Stomach (tissue), 19 donors: ENCODE data around the gene GPX8. TPM values are rescaled to one million over a fixed set of nuclear protein-coding genes. Genes with fewer than 3 reads are reported as not detected.

Experiments used
- DNase-seq, 2 donors: peaks; one replicate each; pipeline versions ENCODE4 v3.0.0 to v3.0.0-alpha.2; 2013 to 2019
- H3K27ac ChIP-seq, 5 donors: fragments of 200-600 bp in 4 of 5; sonication (generic) in 4 of 5; one replicate each; pipeline ENCODE4 v1.5.1; 2013 to 2019; ENCODE audit warnings: mild to moderate bottlenecking in 1 of 5, moderate library complexity in 1 of 5
- H3K27me3 ChIP-seq, 3 donors: fragments of 200-600 bp; sonication (generic); one replicate each; pipeline ENCODE4 v1.5.1; 2017 to 2019; ENCODE audit warnings: mixed run types in 1 of 3
- H3K36me3 ChIP-seq, 4 donors: fragments of 200-600 bp; sonication (generic); 1 replicate in 3 of 4; 2 replicates in 1 of 4; pipeline ENCODE4 v1.5.1; 2016 to 2019
- H3K4me1 ChIP-seq, 4 donors: fragments of 200-600 bp; sonication (generic); one replicate each; pipeline ENCODE4 v1.5.1; 2016 to 2019
- H3K4me3 ChIP-seq, 4 donors: fragments of 200-600 bp; sonication (generic) in 3 of 4; one replicate each; pipeline ENCODE4 v1.5.1; 2016 to 2019; ENCODE audit warnings: mild to moderate bottlenecking in 1 of 4
- H3K9me3 ChIP-seq, 4 donors: fragments of 200-600 bp; sonication (generic); one replicate each; pipeline ENCODE4 v1.5.1; 2016 to 2019
- CTCF ChIP-seq, 7 experiments: fragments of 450-650 bp in 4 of 7; fragments of 200-600 bp in 3 of 7; sonication (generic) in 3 of 7; IDR thresholded peaks; one replicate each; pipeline ENCODE4 v1.5.1; 2016 to 2019; ENCODE audit warnings: antibody characterized with exemption in 7 of 7, control low read depth in 2 of 7, mild to moderate bottlenecking in 1 of 7
- EP300 ChIP-seq: sonication (generic); formaldehyde crosslinking; IDR thresholded peaks from one replicate; pipeline ENCODE4 v1.6.1; 2017; ENCODE audit warnings: antibody characterized with exemption
- POLR2A ChIP-seq, 4 donors: fragments of 450-650 bp; IDR thresholded peaks; one replicate each; pipeline ENCODE4 v1.6.1; 2016; ENCODE audit warnings: antibody characterized with exemption in 4 of 4, control low read depth in 2 of 4, mild to moderate bottlenecking in 1 of 4, moderate library complexity in 1 of 4
- POLR2AphosphoS5 ChIP-seq, 3 donors: sonication (generic); formaldehyde crosslinking; IDR thresholded peaks; one replicate each; pipeline ENCODE4 v1.6.1; 2016; ENCODE audit warnings: antibody characterized with exemption in 3 of 3
- whole genome bisulfite sequencing, 5 donors: extraction: QIAGEN DNeasy Blood & Tissue Kit in 3 of 5; methylation state at CpG; one replicate each; pipeline versions ENCODE4 v1.1.5 to v1.1.7; 2013 to 2018; 5-methylcytosine and 5-hydroxymethylcytosine counted together
- intact Hi-C: fragments of 100-400 bp; cut with DNase I; formaldehyde crosslinking; loops from one replicate; pipeline ENCODE4 v1.15.1; 2023; ENCODE audit warnings: low total_unique reads
- long read RNA-seq, 10 donors: transcript quantifications; one replicate each; lab custom pipeline, GENCODE V29; 2026
- polyA plus RNA-seq, 3 donors: library from polyadenylated mRNA; stranded (reverse); fragments of 200-250 nt; gene quantifications; one replicate each; pipeline ENCODE4 v1.2.3, GENCODE V29; 2013
- total RNA-seq, 5 donors: library from RNA; depleted of rRNA; stranded (reverse); fragments of >200 nt; gene quantifications; one replicate each; pipeline versions ENCODE4 v1.1.0 to v1.2.3, GENCODE V29; 2014 to 2016
- donor health status: healthy with polysubstance abuse.
- donor health status: Bipolar disorder and iron deficiency.
- donor health status: healthy.

Gene GPX8
- total RNA-seq (10 to 100 TPM in 1 of 5 donors, 1 to 10 TPM in 2, under 1 TPM in 1, not detected in 1; 0.89 to 26.1 (median 1.6) TPM), polyA plus RNA-seq (10 to 100 TPM in 1 of 3 donors, 1 to 10 TPM in 2; 4.3 to 11.5 (median 8.0) TPM)
- long read RNA-seq, donor 1, transcript GPX8-203 (3 exons, 1,411 nt), result major isoform, 5 of 5 reads
- long read RNA-seq, donor 1, partial matches to known transcripts, result 0 of 5 reads
- long read RNA-seq, donor 1, other reads (novel, unspliced or antisense), result 0 of 5 reads
- long read RNA-seq, donor 2, partial matches to known transcripts, result 0 of 4 reads
- long read RNA-seq, donor 2, other reads (novel, unspliced or antisense), result 0 of 4 reads
- long read RNA-seq, donor 3, partial matches to known transcripts, result 0 of 5 reads
- long read RNA-seq, donor 3, other reads (novel, unspliced or antisense), result 0 of 5 reads
- long read RNA-seq, donor 4, partial matches to known transcripts, result 0 of 2 reads
- long read RNA-seq, donor 4, other reads (novel, unspliced or antisense), result 0 of 2 reads
- long read RNA-seq, donor 5, transcript GPX8-203 (3 exons, 1,411 nt), result major isoform, 7 of 11 reads
- long read RNA-seq, donor 5, partial matches to known transcripts, result 0 of 11 reads
- long read RNA-seq, donor 5, other reads (novel, unspliced or antisense), result 0 of 11 reads
- long read RNA-seq, donor 6, transcript GPX8-203 (3 exons, 1,411 nt), result major isoform, 9 of 10 reads
- long read RNA-seq, donor 6, partial matches to known transcripts, result 0 of 10 reads
- long read RNA-seq, donor 6, other reads (novel, unspliced or antisense), result 0 of 10 reads
- long read RNA-seq, donor 7, transcript GPX8-203 (3 exons, 1,411 nt), result major isoform, 12 of 16 reads
- long read RNA-seq, donor 7, partial matches to known transcripts, result 0 of 16 reads
- long read RNA-seq, donor 7, other reads (novel, unspliced or antisense), result 0 of 16 reads
- long read RNA-seq, donor 8, transcript GPX8-203 (3 exons, 1,411 nt), result major isoform, 7 of 8 reads
- long read RNA-seq, donor 8, partial matches to known transcripts, result 0 of 8 reads
- long read RNA-seq, donor 8, other reads (novel, unspliced or antisense), result 0 of 8 reads
- long read RNA-seq, donor 9, transcript GPX8-203 (3 exons, 1,411 nt), result major isoform, 11 of 16 reads
- long read RNA-seq, donor 9, partial matches to known transcripts, result 0 of 16 reads
- long read RNA-seq, donor 9, other reads (novel, unspliced or antisense), result 0 of 16 reads
- long read RNA-seq, donor 10, partial matches to known transcripts, result 0 of 2 reads
- long read RNA-seq, donor 10, other reads (novel, unspliced or antisense), result 0 of 2 reads

- Histone ChIP-seq H3K36me3 (peaks cover 0 to 11% (median 0%) of the 10 kb centered on the region in 4 donors), H3K4me3 (peak within 1 kb of the TSS; percentile 40 to 49 (median 45)), H3K4me1 (peaks cover 0 to 23% (median 9%) of the 10 kb centered on the region in 4 donors), H3K9me3 (no peaks in the 10 kb centered on the region), H3K27ac (peak within 1 kb of the TSS in 4 of 5 donors; percentile 48 to 70 (median 66)), H3K27me3 (no peaks in the 10 kb centered on the region)
- peak in 1 of 2 donors; percentile 89 for DNase-seq
- TF ChIP-seq POLR2A (IDR thresholded peaks at IDR 0.05) (no peak), CTCF (IDR thresholded peaks at IDR 0.05) (peak in 3 of 7 experiments; percentile 35 to 56 (median 45))
- 4 to 6% (median 5%) methylated on average over 10 of the region's 10 CpGs for WGBS, 5 donors
- intact Hi-C loops, result no loop called here
Measured at GRCh38 chr5:55159763-55160492, at the start of gene GPX8. TSS of gene GPX8 (plus strand) at chr5:55160171. CDS start at chr5:55160193, 22 bp downstream.

- no peak overlapping the region for H3K27ac ChIP-seq
- H3K36me3 ChIP-seq, result no peaks in the 10 kb centered on the region
- no peak for DNase-seq
- no peaks in the 10 kb centered on the region for H3K4me1 ChIP-seq
- TF ChIP-seq EP300, result no peak
- intact Hi-C loops, result no loop called here
- no peaks in the 10 kb centered on the region for H3K27me3 ChIP-seq
- no peaks in the 10 kb centered on the region for H3K9me3 ChIP-seq
- no peak overlapping the region for H3K4me3 ChIP-seq
- 80 to 95% (median 94%) methylated on average over 2 of the region's 2 CpGs for WGBS, 5 donors
Measured at GRCh38 chr5:55110217-55110616, 49.8 kb upstream of the GPX8 start.

GRCh38 chr5:55113327-55113726, 46.6 kb upstream of the GPX8 start:
- intact Hi-C loops, result no loop called here
- no peaks in the 10 kb centered on the region for H3K36me3 ChIP-seq
- H3K27ac ChIP-seq, result no peak overlapping the region
- no peaks in the 10 kb centered on the region for H3K4me1 ChIP-seq
- no peak for DNase-seq
- H3K4me3 ChIP-seq, result no peak overlapping the region
- no peaks in the 10 kb centered on the region for H3K27me3 ChIP-seq
- H3K9me3 ChIP-seq, result no peaks in the 10 kb centered on the region
- TF ChIP-seq CTCF (IDR thresholded peaks at IDR 0.05) (no peak), POLR2A (IDR thresholded peaks at IDR 0.05) (no peak), POLR2AphosphoS5 (IDR thresholded peaks at IDR 0.05) (no peak), EP300 (no peak)

GRCh38 chr5:55114061-55114460, 45.9 kb upstream of the GPX8 start:
- Histone ChIP-seq H3K27ac (no peak overlapping the region), H3K36me3 (no peaks in the 10 kb centered on the region), H3K4me3 (no peak overlapping the region), H3K9me3 (no peaks in the 10 kb centered on the region), H3K4me1 (no peaks in the 10 kb centered on the region), H3K27me3 (no peaks in the 10 kb centered on the region)
- DNase-seq, result no peak
- intact Hi-C loops, result no loop called here
- TF ChIP-seq POLR2AphosphoS5 (IDR thresholded peaks at IDR 0.05), result no peak
- no peak for TF ChIP-seq EP300
- TF ChIP-seq CTCF (IDR thresholded peaks at IDR 0.05), result no peak
- no peak for TF ChIP-seq POLR2A (IDR thresholded peaks at IDR 0.05)
- WGBS, 5 donors, result 70 to 82% (median 81%) methylated on average over 2 to 3 of the region's 3 CpGs
